ENCODE measurements around the gene ZBTB5. TPM values are rescaled to one million over a fixed set of nuclear protein-coding genes. Genes with fewer than 3 reads are reported as not detected.

The ZBTB5 gene, protein sequence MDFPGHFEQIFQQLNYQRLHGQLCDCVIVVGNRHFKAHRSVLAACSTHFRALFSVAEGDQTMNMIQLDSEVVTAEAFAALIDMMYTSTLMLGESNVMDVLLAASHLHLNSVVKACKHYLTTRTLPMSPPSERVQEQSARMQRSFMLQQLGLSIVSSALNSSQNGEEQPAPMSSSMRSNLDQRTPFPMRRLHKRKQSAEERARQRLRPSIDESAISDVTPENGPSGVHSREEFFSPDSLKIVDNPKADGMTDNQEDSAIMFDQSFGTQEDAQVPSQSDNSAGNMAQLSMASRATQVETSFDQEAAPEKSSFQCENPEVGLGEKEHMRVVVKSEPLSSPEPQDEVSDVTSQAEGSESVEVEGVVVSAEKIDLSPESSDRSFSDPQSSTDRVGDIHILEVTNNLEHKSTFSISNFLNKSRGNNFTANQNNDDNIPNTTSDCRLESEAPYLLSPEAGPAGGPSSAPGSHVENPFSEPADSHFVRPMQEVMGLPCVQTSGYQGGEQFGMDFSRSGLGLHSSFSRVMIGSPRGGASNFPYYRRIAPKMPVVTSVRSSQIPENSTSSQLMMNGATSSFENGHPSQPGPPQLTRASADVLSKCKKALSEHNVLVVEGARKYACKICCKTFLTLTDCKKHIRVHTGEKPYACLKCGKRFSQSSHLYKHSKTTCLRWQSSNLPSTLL
- total RNA-seq: 9.5 and 9.7 TPM in 2 replicates

DNA sequence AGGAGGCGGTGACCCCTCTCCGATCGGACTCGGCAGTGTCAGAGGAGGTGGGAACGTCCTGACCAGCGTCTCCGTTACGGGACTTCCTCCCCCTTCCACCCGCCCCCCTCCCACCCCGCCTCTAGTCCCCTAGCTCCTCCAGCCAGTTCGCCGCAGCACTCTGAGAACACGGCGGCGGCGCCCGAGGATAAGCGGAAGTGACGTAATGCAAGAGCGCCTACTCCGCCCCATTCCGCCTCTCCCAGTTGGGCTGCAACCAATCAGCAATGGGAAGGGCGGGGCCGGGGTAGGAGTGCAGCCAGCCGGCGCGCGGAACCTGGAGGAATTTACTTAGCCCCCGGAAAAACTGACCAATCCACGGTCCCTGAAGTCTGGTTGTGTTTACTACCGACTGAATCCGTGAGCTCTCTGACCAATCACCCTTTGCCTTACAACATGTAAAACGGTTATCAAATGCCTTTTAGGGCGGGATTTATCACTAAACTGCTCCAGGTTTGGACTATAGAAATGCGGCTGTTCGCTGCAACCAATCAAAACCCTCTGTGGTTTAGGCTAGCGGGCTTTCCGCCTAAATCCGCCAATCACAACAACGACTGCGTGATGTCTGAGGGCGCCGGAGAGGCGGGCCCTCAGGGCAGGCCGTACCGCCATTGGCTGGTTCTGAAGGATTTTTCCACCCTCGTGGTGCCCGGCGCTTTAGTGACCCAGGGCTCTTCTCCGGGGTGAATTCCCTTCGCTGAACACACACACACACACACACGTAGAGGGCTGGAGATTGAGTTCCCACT lies at the start of gene ZBTB5:
Gene ZBTB5, minus strand, starts transcription at position 202 of the 788 bp plus-strand sequence. CDS start 22,899 bp downstream, outside the sequence.

DNA sequence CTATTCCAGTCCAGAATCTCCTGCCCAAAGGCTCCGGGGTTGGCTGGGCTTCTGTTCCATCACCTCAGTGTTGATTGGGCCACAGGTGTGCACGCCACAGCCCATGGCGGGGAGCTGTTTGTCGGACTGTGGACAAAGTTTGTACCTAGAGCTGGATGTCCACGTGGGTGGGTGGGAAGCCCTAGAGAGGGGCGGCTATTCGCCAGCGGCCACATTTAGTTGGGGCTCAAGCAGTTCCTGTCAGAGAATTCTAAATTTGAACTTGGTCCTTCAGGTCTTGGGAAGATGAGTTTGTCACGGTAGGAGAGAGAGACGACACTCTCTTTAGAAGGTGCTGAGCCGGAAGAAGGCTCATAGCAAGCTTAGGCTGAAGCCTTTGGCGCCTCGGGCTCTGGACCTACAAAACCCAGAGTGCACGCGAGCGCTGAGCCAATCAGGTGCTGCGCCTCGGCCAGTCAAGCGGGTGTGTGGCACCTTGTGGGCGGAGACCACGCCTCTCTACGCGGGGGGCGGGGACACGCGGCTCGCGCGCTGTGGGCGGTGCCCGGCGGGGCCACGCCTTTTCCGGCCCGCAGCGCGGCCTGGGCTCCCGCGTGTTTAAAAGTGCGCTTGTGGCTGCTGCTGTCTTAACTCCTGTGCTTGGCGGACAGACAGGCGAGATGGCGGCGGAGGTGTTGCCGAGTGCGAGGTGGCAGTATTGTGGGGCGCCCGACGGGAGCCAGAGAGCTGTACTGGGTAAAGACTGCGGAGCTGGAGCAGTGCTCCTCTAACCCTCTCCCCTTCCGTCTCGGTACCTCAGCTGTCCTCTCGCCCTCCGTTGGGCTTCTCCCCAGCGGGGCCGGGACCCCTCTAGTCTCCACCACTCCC lies 20.4 kb upstream of the ZBTB5 start, which contains the start of gene POLR1E:
Gene POLR1E, plus strand, starts transcription at position 560 of the 867 bp plus-strand sequence. Its CDS starts 100 bp downstream, at position 660.

GRCh38 chr9:37422289-37423104 lies 42.8 kb downstream of the ZBTB5 start, which contains the start of gene GRHPR:
TSS of gene GRHPR (plus strand) at chr9:37422696. CDS start at chr9:37422751, 55 bp downstream.

Other genes with a start within 250 kb of the ZBTB5 start
- gene GRHPR, start 42.8 kb downstream of the ZBTB5 start, total RNA-seq: 113 and 146 TPM in 2 replicates
- gene POLR1E, start 20.5 kb upstream of the ZBTB5 start, total RNA-seq: 25.2 and 35.8 TPM in 2 replicates
- 1.7 and 2.9 TPM in 2 replicates for gene FBXO10, start 110.9 kb upstream of the ZBTB5 start, total RNA-seq
- gene TOMM5, start 127.1 kb upstream of the ZBTB5 start, total RNA-seq: 195 and 203 TPM in 2 replicates
- gene FRMPD1, start 185.5 kb upstream of the ZBTB5 start, total RNA-seq: under 0.01 TPM in 1 of 2 replicates, not detected in the other